ENCODE measurements around the gene ZNF407. TPM values are rescaled to one million over a fixed set of nuclear protein-coding genes. Genes with fewer than 3 reads are reported as not detected.

The ZNF407 gene
- polyA plus RNA-seq, 1 experiment = 2.8 TPM

GRCh38 chr18:74896390-74896991 lies 298.8 kb downstream of the ZNF407 start:
- Histone ChIP-seq H3K36me3 (ENCODE audit: control insufficient read depth, insufficient read depth, low read length) (no peaks in the 10 kb centered on the region), H3K27me3 (ENCODE audit: control insufficient read depth, insufficient read depth, low read length) (no peaks in the 10 kb centered on the region), H3K4me3 (ENCODE audit: low read depth, low read length) (no peak overlapping the region)
- peak; percentile 26 for TF ChIP-seq CTCF (IDR thresholded peaks at IDR 0.05; ENCODE audit: insufficient read depth, low read depth, low read length)
- ChIA-PET CTCF (no interaction called here), POLR2A (no interaction called here)
- DNase-seq (ENCODE audit: low read depth) = no peak

GRCh38 chr18:74897971-74898657 lies 300.4 kb downstream of the ZNF407 start:
- DNase-seq (ENCODE audit: low read depth) = peak; percentile 17
- H3K4me3 ChIP-seq (ENCODE audit: low read depth, low read length) = no peak overlapping the region
- POLR2A ChIA-PET = no interaction called here
- no peaks in the 10 kb centered on the region for H3K36me3 ChIP-seq (ENCODE audit: control insufficient read depth, insufficient read depth, low read length)
- no peaks in the 10 kb centered on the region for H3K27me3 ChIP-seq (ENCODE audit: control insufficient read depth, insufficient read depth, low read length)
- TF ChIP-seq CTCF (IDR thresholded peaks at IDR 0.05; ENCODE audit: insufficient read depth, low read depth, low read length) = no peak
- CTCF ChIA-PET = interaction anchor here (0.7 kb wide), 1 partner anchor 1163 kb away, joined by 3 read pairs; no protein-coding TSS in a partner anchor

- H3K27me3 ChIP-seq (ENCODE audit: control insufficient read depth, insufficient read depth, low read length) = no peaks in the 10 kb centered on the region
- ChIA-PET CTCF (no interaction called here), POLR2A (no interaction called here)
- H3K4me3 ChIP-seq (ENCODE audit: low read depth, low read length) = no peak overlapping the region
- DNase-seq (ENCODE audit: low read depth) = no peak
- no peaks in the 10 kb centered on the region for H3K36me3 ChIP-seq (ENCODE audit: control insufficient read depth, insufficient read depth, low read length)
- TF ChIP-seq CTCF (IDR thresholded peaks at IDR 0.05; ENCODE audit: insufficient read depth, low read depth, low read length) = no peak
These were observed 301.3 kb downstream of the ZNF407 start for GRCh38 chr18:74898965-74899364.

- no peaks in the 10 kb centered on the region for H3K27me3 ChIP-seq (ENCODE audit: control insufficient read depth, insufficient read depth, low read length)
- no peak for TF ChIP-seq CTCF (IDR thresholded peaks at IDR 0.05; ENCODE audit: insufficient read depth, low read depth, low read length)
These were observed 301.9 kb downstream of the ZNF407 start for GRCh38 chr18:74899554-74899953.

GRCh38 chr18:74901362-74902146 lies 303.9 kb downstream of the ZNF407 start:
- ChIA-PET CTCF (interaction anchor here (0.7 to 1.8 kb wide), 3 partner anchors 18 to 137 kb away, joined by 3 to 6 read pairs (median 3); no protein-coding TSS in a partner anchor), POLR2A (no interaction called here)
- H3K36me3 ChIP-seq (ENCODE audit: control insufficient read depth, insufficient read depth, low read length) = no peaks in the 10 kb centered on the region
- no peak for TF ChIP-seq CTCF (IDR thresholded peaks at IDR 0.05; ENCODE audit: insufficient read depth, low read depth, low read length)
- H3K27me3 ChIP-seq (ENCODE audit: control insufficient read depth, insufficient read depth, low read length) = no peaks in the 10 kb centered on the region
- no peak overlapping the region for H3K4me3 ChIP-seq (ENCODE audit: low read depth, low read length)
- no peak for DNase-seq (ENCODE audit: low read depth)

More at GRCh38 chr18:74899554-74899953, 301.9 kb downstream of the ZNF407 start:
- no peak for DNase-seq (ENCODE audit: low read depth)
- H3K36me3 ChIP-seq (ENCODE audit: control insufficient read depth, insufficient read depth, low read length) = no peaks in the 10 kb centered on the region
- POLR2A ChIA-PET = no interaction called here
- CTCF ChIA-PET = no interaction called here
- H3K4me3 ChIP-seq (ENCODE audit: low read depth, low read length) = no peak overlapping the region
